AG04449 (cell line): ENCODE measurements around the gene APOA4.

ENCODE experiments used
- CTCF ChIA-PET: fragments of 350-600 bp; formaldehyde crosslinking; extraction: SDS; loops from one replicate; lab custom pipeline; 2021; ENCODE audit warnings: antibody characterized with exemption; lab: Yijun Ruan, JAX
- POLR2A ChIA-PET: fragments of 400-600, 350-600 bp; formaldehyde crosslinking; extraction: SDS; loops from one replicate; lab custom pipeline; 2020; ENCODE audit warnings: antibody characterized with exemption, inconsistent platforms; lab: Yijun Ruan, JAX
- DNase-seq: peaks from one replicate; pipeline ENCODE4 v3.0.0-alpha.2; 2010; ENCODE audit warnings: low read depth, low spot score
- H3K4me3 ChIP-seq: 2 replicates; pipeline ENCODE4 v1.5.1; 2011; ENCODE audit warnings: low read depth, mild to moderate bottlenecking, control low read depth, low read length
- CTCF ChIP-seq: IDR thresholded peaks from one replicate; pipeline ENCODE4 v1.5.1; 2011; ENCODE audit warnings: mild to moderate bottlenecking, moderate library complexity, low read length, control low read depth, inconsistent platforms; ENCODE audit not compliant: insufficient read depth; ENCODE audit errors: missing control alignments

The APOA4 gene

GRCh38 chr11:116777056-116777455 is 46.0 kb downstream of the APOA4 start:
- POLR2A ChIA-PET, result interaction anchor here (2.0 kb wide), 1 partner anchor 11 kb away, joined by 6 read pairs; the partner anchor contains the start of gene ZPR1
- no peak overlapping the region for H3K4me3 ChIP-seq
- TF ChIP-seq CTCF, result no peak
- CTCF ChIA-PET, result interaction anchor here (0.9 to 2.4 kb wide), 2 partner anchors 10 to 12 kb away, joined by 4 to 9 read pairs; partner anchors contain the start of gene ZPR1
- no peak for DNase-seq

- H3K4me3 ChIP-seq, result no peak overlapping the region
- ChIA-PET POLR2A (interaction anchor here (2.0 kb wide), 1 partner anchor 11 kb away, joined by 6 read pairs; the partner anchor contains the start of gene ZPR1), CTCF (interaction anchor here (0.9 to 2.4 kb wide), 2 partner anchors 10 to 12 kb away, joined by 4 to 9 read pairs; partner anchors contain the start of gene ZPR1)
- no peak for DNase-seq
- TF ChIP-seq CTCF, result no peak
Measured at GRCh38 chr11:116776522-116776984, 46.6 kb downstream of the APOA4 start.

- TF ChIP-seq CTCF, result no peak
- CTCF ChIA-PET, result no interaction called here
- no peak overlapping the region for H3K4me3 ChIP-seq
- DNase-seq, result no peak
- POLR2A ChIA-PET, result interaction anchor here (2.0 kb wide), 1 partner anchor 12 kb away, joined by 6 read pairs; the partner anchor contains the start of gene ZPR1
Measured at GRCh38 chr11:116775975-116776374, 47.1 kb downstream of the APOA4 start.

- no peak for TF ChIP-seq CTCF
- no peak for DNase-seq
- H3K4me3 ChIP-seq, result no peak overlapping the region
- CTCF ChIA-PET, result interaction anchor here (0.8 to 2.9 kb wide), 4 partner anchors 13 to 331 kb away, joined by 3 to 17 read pairs (median 3); partner anchors contain the start of genes APOA5 and ZPR1
- POLR2A ChIA-PET, result no interaction called here
Measured at GRCh38 chr11:116774661-116775060, 48.4 kb downstream of the APOA4 start.

- H3K4me3 ChIP-seq, result peak overlapping the region; percentile 78
- TF ChIP-seq CTCF, result no peak
Measured at GRCh38 chr11:116773203-116774097, 49.7 kb downstream of the APOA4 start.

More at GRCh38 chr11:116773203-116774097, 49.7 kb downstream of the APOA4 start:
- POLR2A ChIA-PET, result no interaction called here
- CTCF ChIA-PET, result interaction anchor here (1.8 to 2.9 kb wide), 2 partner anchors 17 to 331 kb away, joined by 3 to 17 read pairs; partner anchors contain the start of gene APOA5
- no peak for DNase-seq
